ENCODE results near the gene TTC9.

TTC9 gene

GRCh38 chr14:70654632-70655031 lies 12.9 kb downstream of the TTC9 start:
- Histone ChIP-seq H3K36me3 (ENCODE audit: control insufficient read depth, insufficient read depth, low read length) (no peaks in the 10 kb centered on the region), H3K4me2 (ENCODE audit: low read length) (no peak overlapping the region), H3K4me1 (no peaks in the 10 kb centered on the region), H3K79me2 (no peaks in the 10 kb centered on the region), H3K9me3 (ENCODE audit: control insufficient read depth, low read length) (no peaks in the 10 kb centered on the region), H3K27me3 (ENCODE audit: control insufficient read depth, insufficient read depth, low read length) (no peaks in the 10 kb centered on the region), H3K9ac (no peak overlapping the region), H2AFZ (no peak overlapping the region), H3K27ac (no peak overlapping the region), H3K4me3 (ENCODE audit: low read depth, low read length) (no peak overlapping the region)
- no peak for TF ChIP-seq CTCF (IDR thresholded peaks at IDR 0.05)

GRCh38 chr14:70655110-70655826 lies 13.6 kb downstream of the TTC9 start:
- TF ChIP-seq CTCF (IDR thresholded peaks at IDR 0.05): no peak
- Histone ChIP-seq H3K27ac (no peak overlapping the region), H3K79me2 (no peaks in the 10 kb centered on the region)

GRCh38 chr14:70658899-70659298 lies 17.2 kb downstream of the TTC9 start:
- no peaks in the 10 kb centered on the region for H3K79me2 ChIP-seq
- no peaks in the 10 kb centered on the region for H3K36me3 ChIP-seq (ENCODE audit: control insufficient read depth, insufficient read depth, low read length)
- no peak for TF ChIP-seq CTCF (IDR thresholded peaks at IDR 0.05)
- H3K4me3 ChIP-seq (ENCODE audit: low read depth, low read length): no peak overlapping the region
- no peak overlapping the region for H3K4me2 ChIP-seq (ENCODE audit: low read length)
- H3K9ac ChIP-seq: no peak overlapping the region
- no peaks in the 10 kb centered on the region for H3K27me3 ChIP-seq (ENCODE audit: control insufficient read depth, insufficient read depth, low read length)
- H3K4me1 ChIP-seq: no peaks in the 10 kb centered on the region
- no peaks in the 10 kb centered on the region for H3K9me3 ChIP-seq (ENCODE audit: control insufficient read depth, low read length)
- no peak overlapping the region for H2AFZ ChIP-seq
- no peak overlapping the region for H3K27ac ChIP-seq

More at GRCh38 chr14:70655110-70655826, 13.6 kb downstream of the TTC9 start:
- H3K4me1 ChIP-seq: no peaks in the 10 kb centered on the region
- H3K9me3 ChIP-seq (ENCODE audit: control insufficient read depth, low read length): no peaks in the 10 kb centered on the region
- no peaks in the 10 kb centered on the region for H3K27me3 ChIP-seq (ENCODE audit: control insufficient read depth, insufficient read depth, low read length)
- H3K4me2 ChIP-seq (ENCODE audit: low read length): no peak overlapping the region
- no peak overlapping the region for H3K9ac ChIP-seq
- no peak overlapping the region for H2AFZ ChIP-seq
- no peaks in the 10 kb centered on the region for H3K36me3 ChIP-seq (ENCODE audit: control insufficient read depth, insufficient read depth, low read length)
- H3K4me3 ChIP-seq (ENCODE audit: low read depth, low read length): no peak overlapping the region

GRCh38 chr14:70660967-70661893 lies 19.5 kb downstream of the TTC9 start:
- TF ChIP-seq CTCF (IDR thresholded peaks at IDR 0.05): no peak
- Histone ChIP-seq H3K4me3 (ENCODE audit: low read depth, low read length) (no peak overlapping the region), H2AFZ (no peak overlapping the region), H3K9me3 (ENCODE audit: control insufficient read depth, low read length) (no peaks in the 10 kb centered on the region), H3K4me1 (no peaks in the 10 kb centered on the region), H3K9ac (no peak overlapping the region), H3K27me3 (ENCODE audit: control insufficient read depth, insufficient read depth, low read length) (no peaks in the 10 kb centered on the region), H3K79me2 (no peaks in the 10 kb centered on the region), H3K4me2 (ENCODE audit: low read length) (no peak overlapping the region), H3K36me3 (ENCODE audit: control insufficient read depth, insufficient read depth, low read length) (no peaks in the 10 kb centered on the region), H3K27ac (no peak overlapping the region)
